Activated CD4-positive, alpha-beta T cell treated with anti-CD3 and anti-CD28 coated beads for 36 hours (primary cell): ENCODE data around the gene PLEKHG4B. TPM values are rescaled to one million over a fixed set of nuclear protein-coding genes. Genes with fewer than 3 reads are reported as not detected.

Source experiments
- ATAC-seq: fragments of 200-7000 bp; cut with Tn5 transposase; one replicate; pipeline ENCODE4 v1.10.0; 2021; ENCODE audit warnings: mild to moderate bottlenecking, moderate library complexity
- CTCF ChIA-PET: fragments of 350-600 bp; sonication (Branson Sonifier 250); formaldehyde crosslinking; loops from one replicate; lab custom pipeline; 2021; ENCODE audit warnings: antibody characterized with exemption; lab: Charles Lee
- POLR2A ChIA-PET: fragments of 350-600 bp; sonication (Branson Sonifier 250); formaldehyde crosslinking; loops from one replicate; lab custom pipeline; 2021; ENCODE audit warnings: antibody characterized with exemption, inconsistent platforms; lab: Charles Lee
- DNase-seq: peaks from one replicate; pipeline ENCODE4 v3.0.0-alpha.2; 2020
- H3K27ac Mint-ChIP-seq: one replicate; pipeline ENCODE4 v1.8.0; 2021; ENCODE audit warnings: mixed read lengths
- H3K27me3 Mint-ChIP-seq: one replicate; pipeline ENCODE4 v1.8.0; 2021; ENCODE audit warnings: mixed read lengths
- H3K36me3 Mint-ChIP-seq: one replicate; pipeline ENCODE4 v1.8.0; 2021; ENCODE audit warnings: low read depth, mixed read lengths
- H3K4me1 Mint-ChIP-seq: one replicate; pipeline ENCODE4 v1.8.0; 2021; ENCODE audit warnings: mixed read lengths
- H3K4me3 Mint-ChIP-seq: one replicate; pipeline ENCODE4 v1.8.0; 2021; ENCODE audit warnings: mild to moderate bottlenecking, moderate library complexity, mixed read lengths
- H3K9me3 Mint-ChIP-seq: one replicate; pipeline ENCODE4 v1.8.0; 2021; ENCODE audit warnings: low read depth, mixed read lengths
- intact Hi-C, 2 experiments: fragments of 100-400 bp; cut with DNase I in 1 of 2; cut with micrococcal nuclease in 1 of 2; formaldehyde crosslinking; loops; one replicate each; pipeline versions ENCODE4 v1.14.2 to v1.15.1; 2022 to 2024; cut with DNase I, micrococcal nuclease
- total RNA-seq, 2 experiments: library from RNA; stranded (reverse); gene quantifications; one replicate each; pipeline ENCODE4 v1.2.3, GENCODE V29; 2021

The PLEKHG4B gene
- total RNA-seq, 2 experiments from 2014 or later: 0.23 to 0.25 TPM

- peaks cover 2% of the 10 kb centered on the region for H3K9me3 Mint-ChIP-seq
- H3K4me1 Mint-ChIP-seq: no peaks in the 10 kb centered on the region
- no peak overlapping the region for H3K4me3 Mint-ChIP-seq
- no peak overlapping the region for H3K27ac Mint-ChIP-seq
- CTCF ChIA-PET: no interaction called here
- no peaks in the 10 kb centered on the region for H3K36me3 Mint-ChIP-seq
- DNase-seq (no peak), ATAC-seq (no peak)
- intact Hi-C loops: no loop called here
- H3K27me3 Mint-ChIP-seq: peaks cover 5% of the 10 kb centered on the region
- POLR2A ChIA-PET: no interaction called here
Observed at GRCh38 chr5:141761-142160, 49.8 kb downstream of the PLEKHG4B start.

- Mint-ChIP-seq H3K9me3 (peaks cover 7% of the 10 kb centered on the region), H3K4me1 (no peaks in the 10 kb centered on the region), H3K4me3 (no peak overlapping the region), H3K27ac (no peak overlapping the region), H3K36me3 (no peaks in the 10 kb centered on the region), H3K27me3 (peaks cover 5% of the 10 kb centered on the region)
- POLR2A ChIA-PET: no interaction called here
- ATAC-seq (no peak), DNase-seq (no peak)
- intact Hi-C loops: no loop called here
- CTCF ChIA-PET: no interaction called here
Observed at GRCh38 chr5:142246-142810, 50.4 kb downstream of the PLEKHG4B start.

GRCh38 chr5:143041-143440 is 51.1 kb downstream of the PLEKHG4B start:
- no peak for ATAC-seq
- DNase-seq: no peak
- Mint-ChIP-seq H3K27ac (no peak overlapping the region), H3K4me3 (no peak overlapping the region), H3K4me1 (no peaks in the 10 kb centered on the region), H3K36me3 (peaks cover 4% of the 10 kb centered on the region), H3K9me3 (peaks cover 14% of the 10 kb centered on the region), H3K27me3 (peaks cover 6% of the 10 kb centered on the region)
- POLR2A ChIA-PET: no interaction called here
- CTCF ChIA-PET: interaction anchor here (0.6 kb wide), 1 partner anchor 757 kb away, joined by 4 read pairs; no protein-coding TSS in a partner anchor
- intact Hi-C loops: no loop called here

GRCh38 chr5:144941-145340 is 53.0 kb downstream of the PLEKHG4B start:
- peaks cover 6% of the 10 kb centered on the region for H3K27me3 Mint-ChIP-seq
- CTCF ChIA-PET: no interaction called here
- no peak for ATAC-seq
- intact Hi-C loops: no loop called here
- H3K4me1 Mint-ChIP-seq: no peaks in the 10 kb centered on the region
- DNase-seq: no peak
- no peak overlapping the region for H3K27ac Mint-ChIP-seq
- POLR2A ChIA-PET: no interaction called here
- peaks cover 17% of the 10 kb centered on the region for H3K9me3 Mint-ChIP-seq
- peaks cover 4% of the 10 kb centered on the region for H3K36me3 Mint-ChIP-seq
- no peak overlapping the region for H3K4me3 Mint-ChIP-seq

GRCh38 chr5:145585-146323 is 53.8 kb downstream of the PLEKHG4B start:
- H3K27ac Mint-ChIP-seq: no peak overlapping the region
- H3K36me3 Mint-ChIP-seq: peaks cover 4% of the 10 kb centered on the region
- ChIA-PET POLR2A (no interaction called here), CTCF (no interaction called here)
- peaks cover 6% of the 10 kb centered on the region for H3K27me3 Mint-ChIP-seq
- DNase-seq (no peak), ATAC-seq (no peak)
- H3K9me3 Mint-ChIP-seq: peaks cover 17% of the 10 kb centered on the region
- no peaks in the 10 kb centered on the region for H3K4me1 Mint-ChIP-seq
- intact Hi-C loops: no loop called here
- no peak overlapping the region for H3K4me3 Mint-ChIP-seq

GRCh38 chr5:147751-148150 is 55.8 kb downstream of the PLEKHG4B start:
- no peak overlapping the region for H3K27ac Mint-ChIP-seq
- intact Hi-C loops: no loop called here
- ChIA-PET CTCF (no interaction called here), POLR2A (interaction anchor here (0.7 kb wide), 1 partner anchor 337 kb away, joined by 3 read pairs; no protein-coding TSS in a partner anchor)
- peaks cover 17% of the 10 kb centered on the region for H3K9me3 Mint-ChIP-seq
- peaks cover 4% of the 10 kb centered on the region for H3K36me3 Mint-ChIP-seq
- ATAC-seq (no peak), DNase-seq (no peak)
- H3K4me3 Mint-ChIP-seq: no peak overlapping the region
- peaks cover 2% of the 10 kb centered on the region for H3K27me3 Mint-ChIP-seq
- no peaks in the 10 kb centered on the region for H3K4me1 Mint-ChIP-seq

GRCh38 chr5:149745-150485 is 57.9 kb downstream of the PLEKHG4B start:
- H3K9me3 Mint-ChIP-seq: peaks cover 17% of the 10 kb centered on the region
- peaks cover 2% of the 10 kb centered on the region for H3K27me3 Mint-ChIP-seq
- intact Hi-C loops: no loop called here
- peaks cover 4% of the 10 kb centered on the region for H3K36me3 Mint-ChIP-seq
- no peak for ATAC-seq
- CTCF ChIA-PET: no interaction called here
- H3K27ac Mint-ChIP-seq: no peak overlapping the region
- H3K4me1 Mint-ChIP-seq: no peaks in the 10 kb centered on the region
- DNase-seq: no peak
- H3K4me3 Mint-ChIP-seq: no peak overlapping the region
- POLR2A ChIA-PET: no interaction called here

GRCh38 chr5:150746-151145 is 58.8 kb downstream of the PLEKHG4B start:
- ChIA-PET POLR2A (no interaction called here), CTCF (no interaction called here)
- ATAC-seq (no peak), DNase-seq (no peak)
- Mint-ChIP-seq H3K36me3 (peaks cover 4% of the 10 kb centered on the region), H3K9me3 (peaks cover 17% of the 10 kb centered on the region), H3K27ac (no peak overlapping the region), H3K4me1 (no peaks in the 10 kb centered on the region), H3K27me3 (peaks cover 2% of the 10 kb centered on the region), H3K4me3 (no peak overlapping the region)
- intact Hi-C loops: no loop called here

- CTCF ChIA-PET: no interaction called here
- DNase-seq (no peak), ATAC-seq (no peak)
- H3K27ac Mint-ChIP-seq: no peak overlapping the region
- H3K4me1 Mint-ChIP-seq: no peaks in the 10 kb centered on the region
- intact Hi-C loops: no loop called here
- H3K36me3 Mint-ChIP-seq: peaks cover 4% of the 10 kb centered on the region
- POLR2A ChIA-PET: no interaction called here
- peaks cover 2% of the 10 kb centered on the region for H3K27me3 Mint-ChIP-seq
- H3K4me3 Mint-ChIP-seq: no peak overlapping the region
- H3K9me3 Mint-ChIP-seq: peaks cover 12% of the 10 kb centered on the region
Observed at GRCh38 chr5:152077-152476, 60.1 kb downstream of the PLEKHG4B start.

- DNase-seq (no peak), ATAC-seq (no peak)
- no peak overlapping the region for H3K4me3 Mint-ChIP-seq
- H3K4me1 Mint-ChIP-seq: no peaks in the 10 kb centered on the region
- no peaks in the 10 kb centered on the region for H3K27me3 Mint-ChIP-seq
- POLR2A ChIA-PET: no interaction called here
- H3K36me3 Mint-ChIP-seq: no peaks in the 10 kb centered on the region
- intact Hi-C loops: no loop called here
- no peak overlapping the region for H3K27ac Mint-ChIP-seq
- CTCF ChIA-PET: no interaction called here
- peaks cover 2% of the 10 kb centered on the region for H3K9me3 Mint-ChIP-seq
Observed at GRCh38 chr5:153256-153655, 61.3 kb downstream of the PLEKHG4B start.

GRCh38 chr5:154236-154635 is 62.3 kb downstream of the PLEKHG4B start:
- no peaks in the 10 kb centered on the region for H3K4me1 Mint-ChIP-seq
- H3K36me3 Mint-ChIP-seq: no peaks in the 10 kb centered on the region
- no peaks in the 10 kb centered on the region for H3K9me3 Mint-ChIP-seq
- no peak overlapping the region for H3K27ac Mint-ChIP-seq
- no peak for DNase-seq
- no peak overlapping the region for H3K4me3 Mint-ChIP-seq
- POLR2A ChIA-PET: no interaction called here
- ATAC-seq: no peak
- no peaks in the 10 kb centered on the region for H3K27me3 Mint-ChIP-seq
- CTCF ChIA-PET: no interaction called here
- intact Hi-C loops: no loop called here

GRCh38 chr5:154826-155225 is 62.9 kb downstream of the PLEKHG4B start:
- ChIA-PET CTCF (no interaction called here), POLR2A (no interaction called here)
- Mint-ChIP-seq H3K27me3 (no peaks in the 10 kb centered on the region), H3K4me3 (no peak overlapping the region), H3K36me3 (no peaks in the 10 kb centered on the region), H3K27ac (no peak overlapping the region), H3K4me1 (no peaks in the 10 kb centered on the region), H3K9me3 (no peaks in the 10 kb centered on the region)
- DNase-seq (no peak), ATAC-seq (no peak)
- intact Hi-C loops: no loop called here
